ELR (cell line): ENCODE measurements around the gene DDX3X.
"Not testable (repeated sequence)": the region's sequence is repeated elsewhere in the genome, so short reads cannot be mapped to it uniquely, and the experiment has no call there.

ENCODE experiments used
- DNase-seq: peaks from one replicate; pipeline ENCODE4 v3.0.0-alpha.2; 2015; ENCODE audit warnings: low read depth

Gene DDX3X

DNA sequence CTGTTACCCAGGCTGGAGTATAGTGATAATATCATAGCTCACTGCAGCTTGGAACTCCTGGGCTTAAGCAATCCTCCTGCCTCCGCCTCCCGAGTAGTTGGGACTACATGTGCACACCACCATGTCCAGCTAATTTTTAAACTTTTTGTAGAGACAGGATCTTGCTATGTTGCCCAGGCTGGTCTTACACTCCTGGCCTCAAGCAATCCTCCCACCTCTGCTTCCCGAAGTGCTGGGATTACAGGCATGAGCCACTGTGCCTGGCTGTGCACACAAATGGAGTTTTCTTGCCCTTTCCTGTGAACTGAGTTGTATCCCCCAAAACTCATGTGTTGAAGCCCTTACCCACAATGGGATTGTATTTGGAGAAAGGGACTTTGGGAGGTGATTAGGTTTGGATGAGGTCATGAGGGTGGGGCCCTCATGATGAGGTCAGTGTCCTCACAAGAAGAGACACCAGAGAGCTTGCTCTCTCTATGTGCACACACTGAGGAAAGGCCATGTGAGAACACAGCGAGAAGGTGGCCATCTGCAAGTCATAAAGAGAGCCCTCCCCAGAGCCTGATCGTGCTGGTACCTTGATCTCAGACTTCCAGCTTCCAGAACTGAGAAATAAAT, 40.1 kb downstream of the DDX3X start:
- DNase-seq = no peak

GRCh38 chrX:41377624-41378023, 43.7 kb downstream of the DDX3X start:
- DNase-seq = no peak

- peak; percentile 89 for DNase-seq
These were observed 47.7 kb downstream of the DDX3X start for GRCh38 chrX:41381685-41382084.

- peak; percentile 46 for DNase-seq
These were observed 49.0 kb downstream of the DDX3X start for GRCh38 chrX:41382714-41383645.

DNA sequence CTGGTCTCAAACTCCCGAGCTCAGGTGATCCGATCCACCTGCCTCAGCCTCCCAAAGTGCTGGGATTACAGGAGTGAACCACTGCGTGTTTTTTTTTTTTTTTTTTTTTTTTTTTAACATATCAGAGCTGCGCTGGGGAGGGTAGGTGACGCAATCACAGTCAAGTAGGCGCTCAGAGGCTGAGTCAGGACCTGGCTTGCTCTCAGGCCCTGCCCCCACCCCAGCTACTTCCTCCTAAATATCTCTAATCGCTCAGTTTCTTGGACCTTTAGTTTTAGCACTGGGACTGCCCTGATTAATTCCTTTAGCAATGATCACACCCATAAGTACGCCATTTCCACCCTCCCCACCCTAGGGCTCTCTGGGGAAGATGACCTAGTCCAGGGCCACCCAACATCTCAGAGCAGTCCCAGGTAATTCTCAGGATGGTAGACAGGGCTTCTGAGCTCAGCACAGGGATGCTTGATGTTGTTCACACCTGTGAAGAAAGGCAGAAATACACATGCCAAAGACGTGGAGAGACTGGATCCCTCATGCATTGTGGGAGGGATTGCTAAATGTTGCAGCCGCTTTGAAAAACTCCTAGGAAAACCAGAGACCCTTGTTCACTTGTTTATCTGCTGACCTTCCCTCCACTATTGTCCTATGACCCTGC, 50.2 kb downstream of the DDX3X start:
- peak; percentile 87 for DNase-seq

- no peak for DNase-seq
These were observed 52.4 kb downstream of the DDX3X start for GRCh38 chrX:41386222-41386990.

DNA sequence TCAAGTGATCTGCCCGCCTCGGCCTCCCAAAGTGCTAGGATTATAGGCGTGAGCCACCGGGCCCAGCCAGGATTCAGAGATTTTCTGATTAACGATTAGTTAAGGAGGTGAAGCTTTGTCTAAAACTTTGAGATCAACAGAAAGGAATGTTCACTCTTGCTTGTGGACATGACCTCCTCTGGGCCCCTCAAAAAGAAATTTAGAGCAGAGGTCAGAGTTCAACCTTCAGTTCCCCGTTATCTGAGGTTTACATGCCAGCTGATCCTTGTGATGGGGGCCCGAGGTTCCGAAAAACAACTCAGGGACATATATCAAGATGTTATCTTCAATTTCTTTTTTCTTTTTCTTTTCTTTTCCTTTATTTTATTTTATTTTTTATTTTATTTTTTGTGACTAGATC, 54.6 kb downstream of the DDX3X start:
- no peak for DNase-seq

DNA sequence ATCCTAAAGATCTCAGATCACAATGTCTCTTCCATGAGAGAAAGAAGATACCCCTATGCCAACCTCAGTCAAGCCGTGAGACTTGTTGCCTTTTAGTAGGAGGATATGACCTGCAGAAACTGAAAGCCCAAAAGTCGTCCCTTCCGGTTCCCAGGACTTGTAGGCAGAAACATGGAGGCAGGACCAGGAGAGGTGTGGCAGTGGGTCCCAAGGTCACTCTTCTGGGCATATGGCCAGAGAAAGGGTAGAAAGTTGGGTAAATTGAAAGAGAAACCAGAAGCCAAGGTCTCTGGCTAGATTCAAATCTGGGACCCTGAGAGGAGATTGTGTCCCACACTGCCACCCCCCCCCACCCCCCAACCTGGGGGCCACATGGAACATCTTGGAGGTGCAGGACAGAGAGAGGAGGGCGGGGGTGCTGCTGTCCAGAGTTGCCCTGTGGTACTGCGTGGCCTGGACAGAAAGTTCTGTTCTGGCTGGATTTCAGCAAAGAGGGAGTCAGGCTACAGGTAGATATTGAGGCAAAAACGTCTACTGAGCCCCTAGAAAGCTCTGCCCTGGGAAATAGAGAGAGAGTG, 55.4 kb downstream of the DDX3X start:
- DNase-seq = no peak

DNA sequence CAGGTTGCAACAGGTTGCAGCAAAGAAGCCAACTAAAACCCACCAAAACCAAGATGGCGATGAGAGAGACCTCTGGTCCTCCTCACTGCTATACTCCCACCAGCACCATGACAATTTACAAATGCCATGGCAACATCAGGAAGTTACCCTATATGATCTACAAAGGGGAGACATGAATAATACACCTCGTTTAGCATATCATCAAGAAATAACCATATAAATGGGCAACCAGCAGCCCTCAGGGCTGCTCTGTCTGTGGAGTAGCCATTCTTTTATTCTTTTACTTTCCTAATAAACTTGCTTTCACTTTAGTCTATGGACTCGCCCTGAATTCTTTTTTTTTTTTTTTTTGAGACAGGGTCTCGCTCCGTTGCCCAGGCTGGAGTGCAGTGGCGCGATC, 56.6 kb downstream of the DDX3X start:
- DNase-seq = not testable (repeated sequence)

GRCh38 chrX:41391606-41392005, 57.6 kb downstream of the DDX3X start:
- no peak for DNase-seq

DNA sequence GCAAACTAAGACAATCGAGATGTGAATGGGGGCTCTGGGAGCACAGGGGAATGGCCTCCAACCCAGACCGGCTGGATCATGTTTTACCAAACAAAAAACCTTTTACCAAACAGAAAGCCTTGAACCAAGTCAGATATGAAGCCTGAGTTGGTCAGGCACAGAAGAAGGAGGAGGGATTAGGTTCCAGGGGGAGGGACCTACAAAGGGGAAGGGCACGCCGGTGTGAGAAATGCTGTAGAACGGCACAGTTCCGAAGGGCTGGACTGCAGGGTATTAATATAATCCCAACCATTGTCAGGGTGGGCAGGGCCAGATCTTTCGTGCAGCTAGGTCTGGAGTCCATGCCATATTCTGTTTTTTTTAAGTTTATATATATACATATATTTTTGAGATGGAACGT, 60.3 kb downstream of the DDX3X start:
- no peak for DNase-seq

DNA sequence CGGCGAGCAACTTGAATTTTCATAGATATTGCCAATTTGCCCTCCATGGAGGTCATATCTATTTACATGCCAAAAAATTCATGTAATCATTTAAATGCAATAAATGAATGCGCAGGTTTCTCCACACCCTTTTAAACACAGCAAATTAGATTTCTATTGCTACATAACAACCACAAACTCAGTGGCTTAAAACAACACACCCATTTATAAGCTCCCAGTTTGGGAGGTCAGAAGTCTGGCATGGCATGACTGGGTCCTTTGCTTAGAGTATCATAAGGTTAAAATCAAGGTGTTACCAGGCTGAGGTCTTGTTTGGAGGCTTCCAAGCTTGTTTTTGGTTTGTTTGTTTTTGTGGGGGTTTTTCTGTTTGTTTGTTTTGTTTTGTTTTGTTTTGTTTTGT, 63.3 kb downstream of the DDX3X start:
- no peak for DNase-seq

GRCh38 chrX:41397768-41398167, 63.8 kb downstream of the DDX3X start:
- DNase-seq = no peak

DNA sequence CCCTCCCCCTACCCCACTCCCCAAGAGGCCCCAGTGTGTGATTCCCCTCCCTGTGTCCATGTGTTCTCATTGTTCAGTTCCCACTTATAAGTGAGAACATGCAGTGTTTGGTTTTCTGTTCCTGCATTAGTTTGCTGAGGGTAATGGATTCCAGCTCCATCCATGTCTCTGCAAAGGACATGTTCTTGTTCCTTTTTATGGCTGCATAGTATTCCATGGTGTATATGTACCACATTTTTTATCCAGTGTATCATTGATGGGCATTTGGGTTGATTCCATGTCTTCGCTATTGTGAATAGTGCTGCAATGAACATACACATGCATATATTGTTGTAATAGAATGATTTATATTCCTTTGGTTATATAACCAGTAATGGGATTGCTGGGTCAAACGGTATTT, 68.6 kb downstream of the DDX3X start:
- not testable (repeated sequence) for DNase-seq

- no peak for DNase-seq
These were observed 71.6 kb downstream of the DDX3X start for GRCh38 chrX:41405551-41405950.

DNA sequence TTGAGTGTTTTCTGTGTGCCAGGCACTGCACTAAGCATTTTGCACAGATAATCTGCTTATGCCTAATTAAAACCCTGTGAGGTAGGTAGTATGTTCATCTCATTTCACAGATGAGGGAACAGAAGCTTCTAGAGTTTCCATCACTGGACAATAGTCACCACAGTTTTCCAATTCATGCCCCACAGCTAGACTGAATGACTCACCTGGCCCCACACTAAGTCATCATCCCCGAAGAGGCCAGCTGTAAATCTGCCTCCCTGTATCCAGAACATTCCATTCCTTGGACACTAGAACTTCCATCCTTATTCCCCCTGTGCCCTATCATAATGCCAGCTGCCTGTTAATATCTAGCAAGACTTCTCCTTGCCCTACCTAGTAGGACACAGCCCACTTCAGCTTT, 72.2 kb downstream of the DDX3X start:
- DNase-seq = peak; percentile 66

GRCh38 chrX:41407816-41408215, 73.9 kb downstream of the DDX3X start:
- no peak for DNase-seq

DNA sequence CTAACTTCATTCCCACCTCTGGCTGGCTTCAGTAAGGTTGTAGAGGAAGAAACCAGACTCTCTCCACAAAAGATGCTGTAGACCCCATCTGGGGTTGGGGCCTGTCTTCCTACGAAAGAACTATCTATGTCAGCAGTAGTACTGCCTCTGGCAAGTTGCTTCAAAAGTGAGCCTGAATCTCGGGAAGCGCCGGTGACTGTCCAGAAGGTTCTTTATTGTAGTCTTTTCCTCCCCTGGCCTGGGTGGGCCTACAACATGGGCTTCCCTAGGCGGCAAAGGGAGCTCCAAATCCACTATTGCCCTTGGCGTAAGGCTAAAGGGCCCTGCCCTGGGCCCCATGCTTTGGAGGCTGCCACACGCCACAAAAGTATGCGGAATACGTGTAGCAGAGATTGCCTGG, 74.6 kb downstream of the DDX3X start:
- DNase-seq = no peak

- no peak for DNase-seq
These were observed 75.0 kb downstream of the DDX3X start for GRCh38 chrX:41409006-41409405.

DNA sequence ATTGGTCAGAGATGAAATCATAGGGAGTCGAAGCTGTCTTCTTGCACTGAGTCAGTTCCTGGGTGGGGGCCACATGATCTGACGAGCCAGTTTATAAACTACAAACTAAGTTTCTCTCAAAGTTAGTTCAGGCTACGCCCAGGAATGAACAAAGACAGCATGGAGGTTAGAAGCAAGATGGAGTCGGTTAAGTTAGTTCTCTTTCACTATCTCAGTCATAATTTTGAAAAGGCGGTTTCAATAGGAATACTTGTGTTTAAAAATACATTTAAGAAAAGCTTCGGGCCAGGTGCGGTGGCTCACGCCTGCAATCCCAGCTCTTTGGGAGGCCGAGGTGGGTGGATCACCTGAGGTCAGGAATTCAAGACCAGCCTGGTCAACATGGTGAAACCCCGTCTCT, 77.3 kb downstream of the DDX3X start:
- DNase-seq = not testable (repeated sequence)

DNA sequence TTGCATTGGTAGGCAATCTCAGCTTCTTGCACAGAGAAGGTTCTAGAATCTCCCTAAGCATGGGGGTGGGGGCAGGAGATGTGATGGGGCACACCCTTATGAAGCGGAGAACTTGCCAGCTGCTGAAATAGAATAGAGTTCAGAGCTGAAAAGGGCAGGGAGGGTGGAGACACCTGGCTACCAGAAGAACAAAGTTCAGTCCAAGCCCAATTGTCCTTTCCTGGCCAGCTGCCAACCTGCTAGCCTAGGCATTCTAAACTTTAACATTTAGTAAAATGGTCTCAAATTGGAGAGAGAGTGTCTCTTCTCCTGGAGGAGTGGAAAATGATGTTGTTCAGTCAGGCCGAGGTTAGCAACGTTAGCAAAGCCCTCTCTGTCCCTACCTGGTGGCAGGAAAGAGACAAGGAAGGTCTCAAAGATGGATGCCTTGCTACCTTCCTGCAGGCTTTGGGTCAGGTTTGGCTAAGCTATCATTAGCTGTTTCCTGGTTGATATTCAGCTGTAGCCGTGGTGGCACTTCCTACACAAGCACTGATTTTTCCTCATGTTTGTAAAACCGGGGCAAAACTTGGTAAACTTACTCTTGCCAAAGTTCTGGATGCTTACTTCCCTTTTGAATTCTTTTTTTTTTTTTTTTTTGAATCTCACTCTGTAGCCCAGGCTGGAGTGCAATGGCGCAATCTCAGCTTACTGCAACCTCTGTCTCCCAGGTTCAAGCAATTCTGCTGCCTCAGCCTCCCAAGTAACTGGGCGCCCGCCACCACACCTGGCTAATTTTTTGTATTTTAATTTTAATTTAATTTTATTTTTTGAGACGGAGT, 78.5 kb downstream of the DDX3X start:
- no peak for DNase-seq
